Activated effector memory CD4-positive, alpha-beta T cell treated with anti-CD3 and anti-CD28 coated beads, Interleukin-2, amount 50 U/mL, for 16 hours (primary cell): ENCODE measurements around the gene IL17C.

Experiments
- DNase-seq: peaks from one replicate; pipeline ENCODE4 v3.0.0-alpha.2; 2020

The IL17C gene

DNA sequence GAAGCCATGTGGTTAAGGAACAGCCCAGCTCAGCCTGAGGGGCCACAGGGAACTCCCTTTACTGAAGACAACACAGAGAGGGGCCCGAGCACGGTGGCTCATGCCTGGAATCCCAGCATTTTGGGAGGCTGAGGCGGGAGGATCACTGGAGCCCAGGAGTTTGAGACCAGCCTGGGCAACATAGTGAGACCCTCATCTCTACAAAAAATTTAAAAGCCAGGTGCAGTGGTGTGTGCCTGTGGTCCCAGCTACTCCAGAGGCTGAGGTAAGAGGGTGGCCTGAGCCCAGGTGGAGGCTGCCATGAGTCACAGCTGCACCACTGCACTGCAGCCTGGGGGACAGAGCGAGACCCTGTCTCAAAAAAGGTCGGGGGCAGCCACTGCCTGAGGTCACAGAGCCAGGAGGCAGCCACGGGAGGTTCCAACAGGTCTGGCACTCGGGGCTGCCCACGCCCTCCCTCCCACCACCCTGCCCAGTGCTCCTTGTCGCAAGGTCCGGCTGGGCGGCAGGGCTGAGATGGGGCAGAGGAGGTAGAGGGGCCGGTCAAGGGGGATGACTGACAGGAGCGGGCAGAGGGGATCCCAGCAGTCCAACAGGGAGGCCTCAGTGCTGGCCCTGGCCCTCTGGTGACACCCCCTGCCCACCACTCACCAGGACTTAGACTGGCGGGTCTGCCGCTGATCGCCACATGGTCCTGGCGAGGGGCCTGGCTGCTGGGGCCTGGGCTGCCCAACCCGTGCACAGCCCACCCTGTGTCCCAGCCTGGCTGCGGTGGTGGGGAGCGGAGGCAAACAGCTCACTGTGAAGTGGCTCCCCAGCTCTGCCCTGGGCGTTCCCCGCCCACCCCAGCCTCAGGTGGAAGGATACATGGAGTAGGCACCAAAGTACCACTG, 9.1 kb downstream of the IL17C start:
- no peak for DNase-seq

- DNase-seq, result no peak
Measured at GRCh38 chr16:88649195-88649923, 11.0 kb downstream of the IL17C start.

DNA sequence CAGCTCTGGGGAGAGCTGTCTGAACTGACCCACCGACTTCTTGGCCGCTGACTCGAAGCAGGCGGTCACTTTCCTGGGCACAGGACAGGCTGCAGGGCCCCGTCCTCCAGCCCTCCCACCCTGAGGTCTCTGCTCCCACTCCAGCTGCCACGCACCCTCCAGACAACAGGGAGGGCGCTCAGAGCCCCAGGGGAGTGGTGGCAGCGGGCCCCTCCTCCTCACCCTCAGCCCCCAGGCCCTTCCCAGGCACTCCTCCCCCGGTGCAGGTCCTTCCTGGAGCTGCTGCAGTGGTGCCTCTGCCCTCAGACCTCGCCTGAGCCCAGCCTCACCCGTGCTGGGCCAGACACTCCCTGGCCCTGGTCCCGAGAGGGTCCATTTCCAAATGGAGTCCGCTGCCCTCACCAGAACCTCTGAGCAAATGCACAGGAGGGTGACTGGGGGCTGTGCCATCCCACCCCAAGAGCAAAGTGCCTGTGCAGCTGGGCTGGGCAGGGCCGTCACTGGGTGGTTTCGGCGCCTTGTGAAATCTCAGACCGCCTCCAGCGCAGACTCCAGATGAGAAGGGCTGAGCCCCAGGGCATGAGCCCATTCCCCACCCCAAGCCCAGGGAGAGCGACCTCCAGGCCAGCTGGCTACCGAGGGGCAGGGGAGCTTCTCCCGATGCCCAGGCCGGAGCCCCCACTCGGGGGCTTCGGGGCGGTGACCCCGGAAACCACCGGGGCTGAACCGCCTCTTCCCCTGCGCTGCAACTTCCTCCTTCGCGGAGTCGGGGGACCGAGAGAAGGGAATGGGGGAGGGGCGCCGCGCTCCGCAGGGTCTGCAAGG, 11.8 kb downstream of the IL17C start:
- DNase-seq, result peak; percentile 77

DNA sequence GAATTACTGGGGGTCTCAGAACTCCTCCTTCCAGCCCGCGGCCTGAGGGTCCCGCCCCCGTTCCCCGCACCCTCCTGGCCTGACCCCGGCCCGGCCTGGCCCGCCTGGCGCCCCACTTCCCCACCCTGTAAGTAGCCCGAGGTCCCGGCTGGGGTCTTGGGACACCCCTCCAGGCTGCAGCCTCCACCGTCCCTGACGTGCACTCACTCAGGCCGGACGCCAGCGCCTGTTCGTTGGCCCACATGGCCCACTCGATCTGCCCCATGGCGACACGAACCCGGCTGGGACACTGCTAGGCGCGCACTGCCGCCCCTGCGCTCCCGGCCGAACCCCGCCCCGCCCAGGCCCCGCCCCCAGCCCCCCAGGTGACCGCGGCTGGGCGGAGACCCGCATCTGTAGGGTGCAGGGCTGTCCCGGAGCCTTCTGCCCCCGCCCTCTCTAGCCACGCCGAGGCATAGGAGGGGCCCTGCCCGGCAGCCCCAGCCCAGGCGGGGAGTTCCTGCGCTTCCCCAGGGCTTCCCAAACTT, 12.4 kb downstream of the IL17C start, which contains the start of gene CYBA:
Gene CYBA (minus strand): TSS at position 305 of the 527 bp plus-strand sequence. CDS start 40 bp downstream, at position 265.
- DNase-seq, result peak; percentile 92

DNA sequence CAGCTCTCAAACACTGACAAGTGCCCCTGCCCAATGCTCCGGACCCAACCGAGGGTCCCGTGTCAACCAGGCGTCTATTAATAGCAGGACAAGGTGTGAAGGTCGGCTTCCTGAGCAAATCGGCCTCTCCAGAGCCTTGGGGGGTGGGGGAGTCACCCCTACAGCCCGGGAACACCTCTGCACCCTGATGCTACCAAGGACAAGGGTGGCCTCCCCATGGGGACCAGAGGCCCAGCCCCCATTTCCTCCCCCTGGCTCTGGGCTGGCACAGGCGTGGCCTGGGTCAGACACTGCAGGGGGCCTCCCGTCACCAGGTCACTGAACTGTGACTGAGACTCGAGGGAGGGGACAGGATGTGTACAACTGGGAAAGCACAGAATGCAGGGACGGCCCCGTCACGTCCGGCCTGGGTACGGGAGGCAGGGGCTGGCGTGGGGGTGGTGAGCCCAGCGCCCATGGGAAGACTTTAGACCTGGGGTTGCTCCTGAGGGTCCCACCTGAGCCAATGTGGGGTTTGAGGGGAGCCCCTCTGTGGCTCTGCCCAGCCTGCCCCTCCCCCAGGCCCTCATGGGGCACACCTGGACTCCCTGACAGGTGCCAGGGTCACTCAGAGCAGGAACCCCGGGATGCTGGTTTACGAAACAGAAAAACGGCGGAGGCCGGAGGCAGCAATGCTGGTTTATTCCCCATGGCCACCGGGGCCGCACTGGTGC, 13.1 kb downstream of the IL17C start:
- peak; percentile 89 for DNase-seq

DNA sequence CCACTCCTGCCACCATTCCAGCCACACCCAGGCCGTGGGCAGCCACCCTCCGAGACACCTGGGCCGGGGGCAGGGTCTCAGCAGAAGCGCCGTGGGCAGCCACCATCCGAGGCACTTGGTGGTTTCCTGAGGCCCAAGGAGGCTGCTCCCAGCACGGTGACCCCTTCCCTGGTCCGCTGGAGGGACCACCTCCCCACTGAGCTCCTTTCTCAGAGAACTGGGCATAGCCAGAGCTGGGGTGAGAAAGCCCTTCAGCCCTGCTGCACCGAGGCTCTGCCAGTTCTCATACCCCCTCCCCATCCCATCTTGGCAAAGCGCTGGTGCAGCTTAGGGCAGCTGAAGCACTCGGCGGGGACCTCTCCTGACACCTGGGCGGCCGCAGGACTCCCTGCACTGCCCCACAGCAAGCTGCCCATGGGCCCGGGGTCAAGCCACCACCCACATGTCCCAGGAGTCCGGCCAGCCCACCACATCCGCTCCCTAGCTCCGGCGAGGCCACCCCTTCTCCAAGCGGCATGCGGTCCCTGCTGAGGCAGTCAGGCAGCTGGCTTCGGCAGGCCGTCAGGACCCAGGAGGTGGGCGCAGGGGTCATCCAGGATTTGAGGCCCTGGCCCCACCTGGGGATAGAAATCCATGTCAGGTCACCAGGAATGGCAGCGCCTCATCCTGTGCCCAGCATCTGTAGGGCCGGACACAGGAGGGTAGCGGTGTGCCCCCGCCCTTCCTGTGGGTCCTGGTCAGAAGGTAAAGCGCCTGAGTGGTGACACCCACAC, 13.8 kb downstream of the IL17C start:
- no peak for DNase-seq

GRCh38 chr16:88652762-88653063, 14.3 kb downstream of the IL17C start:
- DNase-seq, result no peak

GRCh38 chr16:88653101-88653500, 14.7 kb downstream of the IL17C start:
- DNase-seq, result no peak

DNA sequence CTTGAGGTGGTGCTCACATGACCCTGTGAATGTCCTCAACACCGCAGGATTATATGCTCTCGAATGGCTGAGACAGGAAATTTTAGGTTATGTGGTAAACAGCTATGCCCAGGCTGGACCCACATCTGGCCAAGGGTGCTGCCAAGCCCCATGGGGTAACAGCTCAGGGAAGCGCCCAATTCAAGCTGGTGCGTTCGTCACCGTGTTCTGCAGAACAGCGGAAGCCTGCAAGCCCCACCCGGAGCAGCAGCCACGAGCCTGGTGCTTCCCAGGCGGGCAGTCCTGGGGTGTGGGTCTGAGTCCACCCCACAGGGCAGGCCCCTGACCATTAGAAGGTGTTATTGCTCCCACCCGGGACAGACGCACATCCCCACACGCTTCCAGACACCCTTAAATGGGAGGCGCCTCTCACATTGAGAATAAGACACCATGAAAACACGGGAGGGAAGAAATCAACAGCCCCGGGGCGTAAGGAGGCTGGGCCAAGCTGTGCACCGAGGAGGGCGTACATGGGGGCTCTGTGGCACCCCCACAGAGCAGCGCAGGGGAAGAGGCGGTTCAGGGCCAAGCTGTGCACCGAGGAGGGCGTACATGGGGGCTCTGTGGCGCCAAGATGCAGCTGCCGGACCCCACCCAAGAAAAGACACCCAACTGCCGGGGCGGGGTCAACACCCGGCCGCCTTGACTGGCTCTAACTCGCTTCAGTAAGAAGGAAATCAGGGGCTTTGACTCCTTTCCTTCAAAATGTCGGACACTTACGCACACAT, 15.4 kb downstream of the IL17C start:
- no peak for DNase-seq

GRCh38 chr16:88654363-88655052, 16.1 kb downstream of the IL17C start:
- DNase-seq, result no peak

DNA sequence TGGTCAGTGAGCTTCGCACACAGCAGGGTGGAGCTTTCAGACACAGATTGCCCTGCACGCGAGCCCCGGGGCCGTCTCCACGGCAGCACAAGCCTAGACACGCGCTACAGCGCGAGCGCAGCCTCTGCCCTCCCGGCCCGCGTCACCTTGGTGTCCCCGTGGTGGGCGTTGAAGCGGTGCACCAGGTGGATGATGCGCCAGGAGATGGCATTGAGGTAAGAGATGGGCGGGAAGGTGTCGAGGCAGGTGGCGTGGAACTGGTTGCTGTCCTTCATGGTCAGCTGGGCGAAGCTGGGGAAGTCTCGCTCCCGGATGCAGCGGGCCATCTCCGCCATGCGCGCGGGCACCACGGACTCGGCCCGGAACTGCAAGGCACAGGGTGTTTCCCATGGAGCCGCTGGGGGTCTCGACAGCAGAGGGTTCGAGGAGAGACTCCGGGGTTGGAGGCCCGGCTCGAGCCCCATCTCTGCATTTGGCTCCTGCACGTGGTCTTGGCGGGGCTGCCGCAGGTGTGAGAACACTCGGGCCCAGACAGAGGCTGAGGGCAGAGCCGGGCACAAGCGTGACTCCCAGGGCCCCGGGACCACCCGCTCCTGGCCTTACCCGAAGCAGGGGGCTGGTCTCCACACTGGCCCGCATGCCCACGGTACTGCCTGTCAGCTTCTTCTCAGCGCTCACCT, 16.8 kb downstream of the IL17C start:
- DNase-seq, result no peak

DNA sequence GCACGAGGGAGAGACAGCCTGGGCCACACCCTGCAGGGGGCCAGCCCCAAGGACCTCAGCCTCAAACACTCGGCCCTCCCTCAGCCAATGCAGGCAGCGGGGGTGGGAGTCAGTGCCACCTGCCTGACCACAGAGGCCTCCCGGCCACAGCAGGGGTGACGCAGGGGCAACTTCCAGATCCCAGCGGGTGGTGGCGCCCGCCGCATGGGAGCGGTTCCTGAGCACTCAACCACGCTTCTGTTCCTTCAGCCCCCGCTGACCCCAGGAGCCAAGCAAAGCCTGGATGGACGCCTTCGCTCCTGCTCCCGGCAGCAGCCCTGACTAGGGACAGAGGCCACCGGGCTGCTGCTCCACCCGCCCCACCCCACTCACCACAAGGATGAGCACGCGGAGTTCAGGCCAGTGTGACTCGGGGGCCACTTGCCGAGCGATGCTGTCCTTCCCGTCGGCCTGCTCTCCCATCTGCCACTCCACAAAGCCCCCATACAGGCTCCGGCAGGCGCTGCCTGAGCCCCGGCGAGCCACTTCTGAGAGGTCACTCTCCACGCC, 17.4 kb downstream of the IL17C start:
- DNase-seq, result no peak

- DNase-seq, result no peak
Measured at GRCh38 chr16:88656291-88656980, 18.1 kb downstream of the IL17C start.

GRCh38 chr16:88657371-88657770, 19.0 kb downstream of the IL17C start:
- no peak for DNase-seq

- no peak for DNase-seq
Measured at GRCh38 chr16:88658714-88659113, 20.3 kb downstream of the IL17C start.

DNA sequence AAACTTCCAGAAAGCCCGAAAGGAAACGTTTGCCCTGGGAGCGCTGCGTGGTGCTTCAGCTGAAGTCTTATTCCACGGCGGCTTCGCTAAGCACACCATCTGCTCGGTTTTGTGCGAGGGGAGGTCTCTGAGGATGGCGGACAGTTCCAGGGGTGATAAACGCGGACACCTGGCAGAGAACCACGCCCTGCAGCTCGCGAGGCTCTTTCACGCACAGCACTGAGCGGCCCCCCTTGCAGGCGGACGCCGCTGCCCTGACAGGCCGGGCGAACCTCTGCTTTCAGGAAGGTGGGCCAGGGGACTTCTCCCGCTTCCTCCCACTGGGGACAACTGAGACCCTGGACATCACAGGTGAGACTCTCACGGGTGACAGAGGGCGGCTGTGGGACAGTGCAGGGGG, 20.8 kb downstream of the IL17C start:
- DNase-seq, result no peak

DNA sequence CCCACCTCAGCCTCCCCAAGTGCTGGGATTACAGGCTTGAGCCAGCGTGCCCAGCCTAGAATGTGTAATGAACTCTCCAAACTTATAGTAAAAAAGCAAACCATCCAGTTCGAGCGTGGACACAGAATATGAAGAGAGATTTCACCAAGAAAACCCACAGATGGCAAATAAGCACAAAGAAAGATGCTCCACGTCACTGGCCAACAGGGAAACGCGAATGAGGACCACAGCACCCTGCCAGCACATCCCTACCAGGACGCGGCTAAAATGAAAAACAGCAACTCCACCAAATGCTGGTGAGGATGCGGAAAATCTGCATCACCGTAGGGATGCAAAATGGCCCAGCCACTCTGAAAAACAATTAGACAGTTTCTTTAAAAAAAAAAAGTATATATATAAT, 23.1 kb downstream of the IL17C start:
- DNase-seq, result no peak

GRCh38 chr16:88662222-88662842, 24.0 kb downstream of the IL17C start:
- no peak for DNase-seq
